GM18873 (cell line): ENCODE data around the gene RND1.

Experiments used
- ATAC-seq: cut with Tn5 transposase; IDR thresholded peaks from one replicate; pipeline ENCODE4 v1.9.1; 2021; ENCODE audit warnings: mild to moderate bottlenecking, moderate library complexity, moderate number of reproducible peaks; ENCODE audit not compliant: unreplicated experiment, low FRiP score

RND1 gene

GRCh38 chr12:48828841-48829575, 36.7 kb downstream of the RND1 start:
- no peak for ATAC-seq

- ATAC-seq, result no peak
Measured at GRCh38 chr12:48828293-48828692, 37.4 kb downstream of the RND1 start.

GRCh38 chr12:48827513-48828096, 38.1 kb downstream of the RND1 start:
- ATAC-seq, result no peak

GRCh38 chr12:48827026-48827425, 38.6 kb downstream of the RND1 start:
- ATAC-seq, result no peak

GRCh38 chr12:48826209-48826855, 39.3 kb downstream of the RND1 start:
- ATAC-seq, result no peak

GRCh38 chr12:48824905-48825304, 40.8 kb downstream of the RND1 start:
- no peak for ATAC-seq

- no peak for ATAC-seq
Measured at GRCh38 chr12:48824112-48824511, 41.6 kb downstream of the RND1 start.

- no peak for ATAC-seq
Measured at GRCh38 chr12:48823281-48823680, 42.4 kb downstream of the RND1 start.

- no peak for ATAC-seq
Measured at GRCh38 chr12:48822711-48823110, 43.0 kb downstream of the RND1 start.

GRCh38 chr12:48822139-48822538, 43.5 kb downstream of the RND1 start:
- ATAC-seq, result no peak

- ATAC-seq, result no peak
Measured at GRCh38 chr12:48819986-48820725, 45.5 kb downstream of the RND1 start.

- ATAC-seq, result no peak
Measured at GRCh38 chr12:48818831-48819590, 46.7 kb downstream of the RND1 start.

- no peak for ATAC-seq
Measured at GRCh38 chr12:48817873-48818830, 47.5 kb downstream of the RND1 start, which contains the start of gene CACNB3. Gene CACNB3 (plus strand): TSS chr12:48818496. CDS start chr12:48818930, 434 bp downstream.

- ATAC-seq, result no peak
Measured at GRCh38 chr12:48816143-48816854, 49.4 kb downstream of the RND1 start.

GRCh38 chr12:48815126-48816110, 50.3 kb downstream of the RND1 start:
- no peak for ATAC-seq

GRCh38 chr12:48814262-48815125, 51.2 kb downstream of the RND1 start:
- ATAC-seq, result no peak
